HG02588 (cell line): ENCODE measurements around the gene COL25A1.

ENCODE experiments used
- ATAC-seq: cut with Tn5 transposase; IDR thresholded peaks from one replicate; pipeline ENCODE4 v1.9.1; 2021; ENCODE audit warnings: mild to moderate bottlenecking, moderate library complexity; ENCODE audit not compliant: unreplicated experiment

The COL25A1 gene

GRCh38 chr4:108786351-108786750, 516.1 kb downstream of the COL25A1 start:
- ATAC-seq = no peak

- no peak for ATAC-seq
Measured at GRCh38 chr4:108783665-108784463, 518.6 kb downstream of the COL25A1 start.

- ATAC-seq = no peak
Measured at GRCh38 chr4:108779958-108780357, 522.5 kb downstream of the COL25A1 start.

GRCh38 chr4:108777388-108777787, 525.1 kb downstream of the COL25A1 start:
- ATAC-seq = no peak

- ATAC-seq = no peak
Measured at GRCh38 chr4:108775921-108776320, 526.5 kb downstream of the COL25A1 start.

GRCh38 chr4:108774809-108775530, 527.5 kb downstream of the COL25A1 start:
- ATAC-seq = no peak

- ATAC-seq = no peak
Measured at GRCh38 chr4:108772402-108772801, 530.1 kb downstream of the COL25A1 start.

GRCh38 chr4:108766058-108766457, 536.4 kb downstream of the COL25A1 start:
- no peak for ATAC-seq

GRCh38 chr4:108763986-108764385, 538.5 kb downstream of the COL25A1 start:
- ATAC-seq = no peak

- ATAC-seq = no peak
Measured at GRCh38 chr4:108763226-108763593, 539.2 kb downstream of the COL25A1 start.

GRCh38 chr4:108762559-108763225, 539.8 kb downstream of the COL25A1 start, which contains the start of gene ETNPPL:
TSS of gene ETNPPL (minus strand) at chr4:108763053. CDS start at chr4:108762898, 155 bp downstream.
- no peak for ATAC-seq
